ENCODE measurements around the gene PLEKHN1. TPM values are rescaled to one million over a fixed set of nuclear protein-coding genes. Genes with fewer than 3 reads are reported as not detected.
A peak's percentile ranks its signal among the peaks of the same experiment; 100 is the strongest.

Gene PLEKHN1
- total and polyA plus RNA-seq, 7 experiments from 2014 or later = 0.18 to 3.0 (median 0.83) TPM; not detected in 1

GRCh38 chr1:1021010-1021919, 55.0 kb downstream of the PLEKHN1 start:
- H3K36me3 ChIP-seq (ENCODE audit: control insufficient read depth in 2 of 3, insufficient read depth in 3 of 3, low read length in 3 of 3) = no peaks in the 10 kb centered on the region
- no peak for ATAC-seq
- no peaks in the 10 kb centered on the region for H3K27me3 ChIP-seq (ENCODE audit: control insufficient read depth in 2 of 2, insufficient read depth in 2 of 2, low read length in 2 of 2)
- Mint-ChIP-seq H3K27ac (peak overlapping the region in 1 of 9 donors; percentile 38), H3K9me3 (peaks cover 0 to 2% (median 0%) of the 10 kb centered on the region in 11 donors), H3K4me1 (peaks cover 4 to 19% (median 12%) of the 10 kb centered on the region in 7 donors), H3K36me3 (peaks cover 0 to 6% (median 0%) of the 10 kb centered on the region in 5 donors), H3K27me3 (peaks cover 0 to 17% (median 0%) of the 10 kb centered on the region in 5 donors), H3K4me3 (peak overlapping the region in 7 of 10 donors; percentile 16 to 66 (median 39))
- intact Hi-C loops (cut with micrococcal nuclease) = loop anchor here (1.0 to 2.0 kb wide), 2 partner anchors 8 to 20 kb away; partner anchors contain the start of gene ISG15 (in 1 of the 2)
- H3K27ac ChIP-seq (ENCODE audit: low read depth, low read length) = no peak overlapping the region
- peak in 1 of 9 donors; percentile 8 for DNase-seq
- H3K4me3 ChIP-seq (ENCODE audit: low read length) = no peak overlapping the region
- ChIA-PET CTCF (interaction anchor here (1.3 to 1.6 kb wide), 2 partner anchors 8 to 19 kb away, joined by 3 to 5 read pairs; partner anchors contain the start of gene ISG15), POLR2A (interaction anchor here (1.8 kb wide), 1 partner anchor 16 kb away, joined by 5 read pairs; no protein-coding TSS in a partner anchor)
- no peaks in the 10 kb centered on the region for H3K9me3 ChIP-seq (ENCODE audit: control insufficient read depth in 2 of 3, low read length in 3 of 3)
- H3K4me1 ChIP-seq (ENCODE audit: control insufficient read depth in 2 of 2, insufficient read depth in 2 of 2, low read length in 2 of 2) = peaks cover 0 to 6% of the 10 kb centered on the region in 2 donors

- H3K4me1 ChIP-seq (ENCODE audit: control insufficient read depth in 2 of 2, insufficient read depth in 2 of 2, low read length in 2 of 2) = peaks cover 0 to 6% of the 10 kb centered on the region in 2 donors
- ATAC-seq (no peak), DNase-seq (peak in 1 of 9 donors; percentile 8)
- Mint-ChIP-seq H3K27ac (no peak overlapping the region), H3K36me3 (peaks cover 0 to 6% (median 0%) of the 10 kb centered on the region in 5 donors), H3K9me3 (peaks cover 0 to 2% (median 0%) of the 10 kb centered on the region in 11 donors), H3K4me1 (peaks cover 4 to 19% (median 12%) of the 10 kb centered on the region in 7 donors), H3K4me3 (peak overlapping the region in 3 of 10 donors; percentile 12 to 66 (median 34)), H3K27me3 (peaks cover 0 to 17% (median 0%) of the 10 kb centered on the region in 5 donors)
- ChIA-PET CTCF (interaction anchor here (1.3 to 1.6 kb wide), 2 partner anchors 9 to 18 kb away, joined by 3 to 5 read pairs; partner anchors contain the start of gene ISG15), POLR2A (interaction anchor here (1.8 kb wide), 1 partner anchor 16 kb away, joined by 5 read pairs; no protein-coding TSS in a partner anchor)
- no peaks in the 10 kb centered on the region for H3K9me3 ChIP-seq (ENCODE audit: control insufficient read depth in 2 of 3, low read length in 3 of 3)
- intact Hi-C loops (cut with micrococcal nuclease) = loop anchor here (1.0 to 2.0 kb wide), 2 partner anchors 9 to 19 kb away; partner anchors contain the start of gene ISG15 (in 1 of the 2)
- H3K4me3 ChIP-seq (ENCODE audit: low read length) = no peak overlapping the region
- H3K36me3 ChIP-seq (ENCODE audit: control insufficient read depth in 2 of 3, insufficient read depth in 3 of 3, low read length in 3 of 3) = no peaks in the 10 kb centered on the region
- H3K27ac ChIP-seq (ENCODE audit: low read depth, low read length) = no peak overlapping the region
- H3K27me3 ChIP-seq (ENCODE audit: control insufficient read depth in 2 of 2, insufficient read depth in 2 of 2, low read length in 2 of 2) = no peaks in the 10 kb centered on the region
These were observed 55.6 kb downstream of the PLEKHN1 start for GRCh38 chr1:1021920-1022259.

GRCh38 chr1:1022302-1023009, 56.2 kb downstream of the PLEKHN1 start:
- Histone ChIP-seq H3K27me3 (ENCODE audit: control insufficient read depth in 2 of 2, insufficient read depth in 2 of 2, low read length in 2 of 2) (no peaks in the 10 kb centered on the region), H3K27ac (ENCODE audit: low read depth, low read length) (no peak overlapping the region), H3K4me3 (ENCODE audit: low read length) (no peak overlapping the region), H3K4me1 (ENCODE audit: control insufficient read depth in 2 of 2, insufficient read depth in 2 of 2, low read length in 2 of 2) (peaks cover 0 to 6% of the 10 kb centered on the region in 2 donors), H3K36me3 (ENCODE audit: control insufficient read depth in 2 of 3, insufficient read depth in 3 of 3, low read length in 3 of 3) (no peaks in the 10 kb centered on the region), H3K9me3 (ENCODE audit: control insufficient read depth in 2 of 3, low read length in 3 of 3) (no peaks in the 10 kb centered on the region)
- Mint-ChIP-seq H3K27me3 (peaks cover 0 to 17% (median 0%) of the 10 kb centered on the region in 5 donors), H3K9me3 (no peaks in the 10 kb centered on the region), H3K4me1 (peaks cover 0 to 13% (median 8%) of the 10 kb centered on the region in 7 donors), H3K36me3 (peaks cover 0 to 1% (median 0%) of the 10 kb centered on the region in 5 donors), H3K4me3 (peak overlapping the region in 5 of 10 donors; percentile 9 to 68 (median 35)), H3K27ac (peak overlapping the region in 1 of 9 donors; percentile 14)
- intact Hi-C loops (cut with micrococcal nuclease) = no loop called here
- no peak for ATAC-seq
- POLR2A ChIA-PET = interaction anchor here (1.8 kb wide), 1 partner anchor 15 kb away, joined by 5 read pairs; no protein-coding TSS in a partner anchor
- CTCF ChIA-PET = interaction anchor here (1.3 kb wide), 1 partner anchor 9 kb away, joined by 3 read pairs; the partner anchor contains the start of gene ISG15
- DNase-seq = peak in 1 of 9 donors; percentile 8

- Mint-ChIP-seq H3K4me1 (peaks cover 0 to 12% (median 4%) of the 10 kb centered on the region in 7 donors), H3K27me3 (peaks cover 0 to 17% (median 0%) of the 10 kb centered on the region in 5 donors), H3K9me3 (no peaks in the 10 kb centered on the region), H3K36me3 (no peaks in the 10 kb centered on the region), H3K4me3 (peak overlapping the region in 1 of 10 donors; percentile 53), H3K27ac (no peak overlapping the region)
- H3K36me3 ChIP-seq (ENCODE audit: control insufficient read depth in 2 of 3, insufficient read depth in 3 of 3, low read length in 3 of 3) = no peaks in the 10 kb centered on the region
- CTCF ChIA-PET = no interaction called here
- no peak overlapping the region for H3K27ac ChIP-seq (ENCODE audit: low read depth, low read length)
- no peaks in the 10 kb centered on the region for H3K27me3 ChIP-seq (ENCODE audit: control insufficient read depth in 2 of 2, insufficient read depth in 2 of 2, low read length in 2 of 2)
- ATAC-seq (no peak), DNase-seq (no peak)
- intact Hi-C loops (cut with micrococcal nuclease) = no loop called here
- POLR2A ChIA-PET = no interaction called here
- no peaks in the 10 kb centered on the region for H3K9me3 ChIP-seq (ENCODE audit: control insufficient read depth in 2 of 3, low read length in 3 of 3)
- no peak overlapping the region for H3K4me3 ChIP-seq (ENCODE audit: low read length)
- peaks cover 0 to 6% of the 10 kb centered on the region in 2 donors for H3K4me1 ChIP-seq (ENCODE audit: control insufficient read depth in 2 of 2, insufficient read depth in 2 of 2, low read length in 2 of 2)
These were observed 57.4 kb downstream of the PLEKHN1 start for GRCh38 chr1:1023700-1024099.

- ChIA-PET CTCF (no interaction called here), POLR2A (no interaction called here)
- Histone ChIP-seq H3K4me1 (ENCODE audit: control insufficient read depth in 2 of 2, insufficient read depth in 2 of 2, low read length in 2 of 2) (no peaks in the 10 kb centered on the region), H3K9me3 (ENCODE audit: control insufficient read depth in 2 of 3, low read length in 3 of 3) (no peaks in the 10 kb centered on the region), H3K27ac (ENCODE audit: low read depth, low read length) (no peak overlapping the region), H3K36me3 (ENCODE audit: control insufficient read depth in 2 of 3, insufficient read depth in 3 of 3, low read length in 3 of 3) (no peaks in the 10 kb centered on the region), H3K4me3 (ENCODE audit: low read length) (no peak overlapping the region), H3K27me3 (ENCODE audit: control insufficient read depth in 2 of 2, insufficient read depth in 2 of 2, low read length in 2 of 2) (no peaks in the 10 kb centered on the region)
- intact Hi-C loops (cut with micrococcal nuclease) = no loop called here
- Mint-ChIP-seq H3K9me3 (no peaks in the 10 kb centered on the region), H3K4me1 (peaks cover 0 to 9% (median 4%) of the 10 kb centered on the region in 7 donors), H3K4me3 (no peak overlapping the region), H3K27ac (no peak overlapping the region), H3K27me3 (peaks cover 0 to 17% (median 0%) of the 10 kb centered on the region in 5 donors), H3K36me3 (no peaks in the 10 kb centered on the region)
- DNase-seq (peak in 1 of 9 donors; percentile 6), ATAC-seq (no peak)
These were observed 58.0 kb downstream of the PLEKHN1 start for GRCh38 chr1:1024149-1024770.

All from naive thymus-derived CD4-positive, alpha-beta T cell (primary cell).